GM12878 (cell line): ENCODE data around the gene STK11. TPM values are rescaled to one million over a fixed set of nuclear protein-coding genes. Genes with fewer than 3 reads are reported as not detected.

Experiments
- ATAC-seq: fragments of 200-7000 bp; cut with Tn5 transposase; 3 replicates; pipeline ENCODE4 v1.9.1; 2020; ENCODE audit warnings: mild to moderate bottlenecking, moderate library complexity
- BruUV-seq: library from RNA; stranded (reverse); fragments of 400-500 nt; replicated peaks from 2 replicates; lab custom pipeline; 2021; lab: Mats Ljungman, UMichigan
- CTCF ChIA-PET: fragments of 300-600 bp; sonication (Branson Sonifier 250); formaldehyde crosslinking; extraction: SDS; loops from one replicate; lab custom pipeline; 2021; ENCODE audit warnings: inconsistent platforms; lab: Yijun Ruan, JAX
- POLR2A ChIA-PET: fragments of 350-600 bp; formaldehyde crosslinking; extraction: SDS; loops from one replicate; lab custom pipeline; 2021; ENCODE audit warnings: inconsistent platforms; lab: Charles Lee
- RAD21 ChIA-PET: fragments of 300-600 bp; sonication (Branson Sonifier 250); formaldehyde crosslinking; loops from one replicate; lab custom pipeline; 2023; ENCODE audit warnings: antibody characterized with exemption; ENCODE audit not compliant: unreplicated experiment; lab: Charles Lee
- SMC1A ChIA-PET: fragments of 300-600 bp; sonication (Branson Sonifier 250); formaldehyde crosslinking; loops from one replicate; lab custom pipeline; 2023; ENCODE audit not compliant: unreplicated experiment, uncharacterized antibody; lab: Charles Lee
- DNase-seq: peaks from one replicate; pipeline ENCODE4 v3.0.0-alpha.2; 2011; ENCODE audit warnings: low read depth, low spot score
- FAIRE-seq: peaks from 3 replicates; lab custom pipeline; 2011; peaks lifted over from hg19 to GRCh38; lab: Jason Lieb, UNC
- H2AFZ ChIP-seq: 2 replicates; pipeline ENCODE4 v1.6.0; 2011; ENCODE audit warnings: low read depth, low read length, control low read depth; ENCODE audit not compliant: control insufficient read depth
- H3K27ac ChIP-seq: 2 replicates; pipeline ENCODE4 v1.5.1; 2011; ENCODE audit warnings: control low read depth; ENCODE audit not compliant: control insufficient read depth, insufficient read depth
- H3K27me3 ChIP-seq, 2 experiments: replicated peaks in 1 of 2; 2 replicates each; pipeline versions ENCODE4 v1.6.0 to v1.6.1; 2011; ENCODE audit warnings: low read length in 1 of 2; ENCODE audit not compliant: control insufficient read depth in 2 of 2, insufficient read depth in 2 of 2
- H3K36me3 ChIP-seq, 2 experiments: 2 replicates each; pipeline ENCODE4 v1.5.1; 2011; ENCODE audit warnings: low read length in 1 of 2; ENCODE audit not compliant: control insufficient read depth in 2 of 2, insufficient read depth in 2 of 2
- H3K4me1 ChIP-seq: 2 replicates; pipeline ENCODE4 v1.6.1; 2011; ENCODE audit warnings: mild to moderate bottlenecking, low read length, moderate library complexity, mixed read lengths; ENCODE audit not compliant: control insufficient read depth, insufficient read depth
- H3K4me2 ChIP-seq: 2 replicates; pipeline ENCODE4 v1.6.0; 2011; ENCODE audit warnings: control low read depth; ENCODE audit not compliant: control insufficient read depth, insufficient read depth
- H3K4me3 ChIP-seq: fragments of 200-600 bp; sonication (generic); 2 replicates; pipeline ENCODE4 v1.5.1; 2016
- H3K79me2 ChIP-seq: 2 replicates; pipeline ENCODE4 v1.6.0; 2011; ENCODE audit warnings: low read length; ENCODE audit not compliant: control insufficient read depth, insufficient read depth
- H3K9ac ChIP-seq: 2 replicates; pipeline ENCODE4 v1.8.0; 2011; ENCODE audit warnings: low read length, control low read depth, mixed read lengths; ENCODE audit not compliant: control insufficient read depth, insufficient read depth
- H3K9me3 ChIP-seq: replicated peaks from 3 replicates; pipeline ENCODE4 v1.5.1; 2011; ENCODE audit warnings: mild to moderate bottlenecking, low read length; ENCODE audit not compliant: control insufficient read depth, insufficient read depth
- H4K20me1 ChIP-seq: 2 replicates; pipeline ENCODE4 v1.6.0; 2011; ENCODE audit not compliant: control insufficient read depth, insufficient read depth
- BACH1 ChIP-seq: fragments of 450-650 bp; IDR thresholded peaks from 2 replicates; pipeline ENCODE4 v1.6.1; 2017; ENCODE audit warnings: mild to moderate bottlenecking, borderline replicate concordance
- BHLHE40 ChIP-seq, 2 experiments: fragments of 450-650 bp in 1 of 2; IDR thresholded peaks; 2 replicates each; pipeline ENCODE4 v1.6.1; 2011 to 2017; ENCODE audit warnings: low read depth in 2 of 2, borderline replicate concordance in 1 of 2, improper control_type of control experiment in 1 of 2, low read length in 1 of 2, mild to moderate bottlenecking in 1 of 2
- EED ChIP-seq: sonication (generic); IDR thresholded peaks from 2 replicates; pipeline ENCODE4 v1.6.1; 2016; ENCODE audit warnings: antibody characterized with exemption, low read depth
- EGR1 ChIP-seq, 2 experiments: IDR thresholded peaks; 1 replicate in 1 of 2; 2 replicates in 1 of 2; pipeline ENCODE4 v1.6.1; 2011 to 2012; ENCODE audit warnings: low read depth in 2 of 2, low read length in 2 of 2, borderline replicate concordance in 1 of 2, mild to moderate bottlenecking in 1 of 2, moderate library complexity in 1 of 2
- ETV6 ChIP-seq, 2 experiments: fragments of 450-650 bp in 1 of 2; IDR thresholded peaks in 1 of 2; conservative IDR thresholded peaks in 1 of 2; 2 replicates each; pipeline ENCODE4 v1.6.1; 2014; ENCODE audit warnings: antibody characterized with exemption in 1 of 2, borderline replicate concordance in 1 of 2, low read depth in 1 of 2, mild to moderate bottlenecking in 1 of 2, moderate library complexity in 1 of 2
- HCFC1 ChIP-seq: fragments of 150-350 bp; IDR thresholded peaks from 2 replicates; pipeline ENCODE4 v1.6.1; 2014; ENCODE audit warnings: low read length
- HDGF ChIP-seq: fragments of 450-650 bp; IDR thresholded peaks from 2 replicates; pipeline ENCODE4 v1.6.1; 2016; ENCODE audit warnings: antibody characterized with exemption
- MTA3 ChIP-seq: IDR thresholded peaks from 2 replicates; pipeline ENCODE4 v1.6.1; 2012; ENCODE audit warnings: low read length, inconsistent platforms, borderline replicate concordance
- POLR2A ChIP-seq: IDR thresholded peaks from 2 replicates; pipeline ENCODE4 v1.6.1; 2011; ENCODE audit warnings: low read depth, mild to moderate bottlenecking, low read length
- RB1 ChIP-seq: fragments of 450-650 bp; formaldehyde crosslinking; IDR thresholded peaks from 2 replicates; pipeline ENCODE4 v1.6.1; 2017; ENCODE audit warnings: mild to moderate bottlenecking, borderline replicate concordance
- RBBP5 ChIP-seq: fragments of 200-600 bp; sonication (generic); conservative IDR thresholded peaks from 2 replicates; pipeline ENCODE4 v1.6.1; 2016
- RCOR1 ChIP-seq: conservative IDR thresholded peaks from 2 replicates; pipeline ENCODE4 v1.6.1; 2012; ENCODE audit warnings: low read depth, low read length, improper control_type of control experiment
- RELA ChIP-seq: fragments of 450-650 bp; IDR thresholded peaks from 2 replicates; pipeline ENCODE4 v1.8.0; 2014; ENCODE audit warnings: borderline replicate concordance; ENCODE audit not compliant: partially characterized antibody
- SMARCA5 ChIP-seq: fragments of 450-650 bp; IDR thresholded peaks from 2 replicates; pipeline ENCODE4 v1.6.1; 2017; ENCODE audit warnings: mild to moderate bottlenecking
- SPI1 ChIP-seq: IDR thresholded peaks from 2 replicates; pipeline ENCODE4 v1.6.1; 2011; ENCODE audit warnings: low read depth, mild to moderate bottlenecking, low read length, moderate library complexity, borderline replicate concordance; ENCODE audit not compliant: insufficient read depth
- SREBF1 ChIP-seq: IDR thresholded peaks from 2 replicates; pipeline ENCODE4 v1.6.1; 2012; ENCODE audit warnings: mild to moderate bottlenecking, low read length
- TCF12 ChIP-seq: IDR thresholded peaks from 2 replicates; pipeline ENCODE4 v1.6.1; 2011; ENCODE audit warnings: low read depth, mild to moderate bottlenecking, low read length
- TCF7 ChIP-seq: IDR thresholded peaks from 2 replicates; pipeline ENCODE4 v1.6.1; 2014; ENCODE audit warnings: antibody characterized with exemption, borderline replicate concordance
- ZSCAN29 ChIP-seq: fragments of 450-650 bp; IDR thresholded peaks from 2 replicates; pipeline ENCODE4 v1.6.1; 2017; ENCODE audit warnings: mild to moderate bottlenecking, moderate library complexity
- WGBS: methylation state at CpG from one replicate; pipeline ENCODE4 v1.1.6; 2016; ENCODE audit warnings: low lambda C conversion rate; ENCODE audit not compliant: insufficient replicate concordance, insufficient coverage; ENCODE audit errors: missing lambda C conversion rate; 5-methylcytosine and 5-hydroxymethylcytosine counted together
- in situ Hi-C: fragments of 300-500 bp; cut with MboI; formaldehyde crosslinking; loops from 9 replicates; pipeline ENCODE4 v1.14.3; 2018; ENCODE audit warnings: mixed read lengths
- intact Hi-C: fragments of 100-400 bp; cut with micrococcal nuclease; formaldehyde crosslinking; loops from one replicate; pipeline ENCODE4 v1.14.2; 2022; ENCODE audit not compliant: unreplicated experiment
- polyA plus RNA-seq, 11 experiments: library from polyadenylated mRNA; depleted of rRNA in 4 of 11; unstranded in 6 of 11; stranded (reverse) in 5 of 11; fragments of >200 nt; fragmentation: Nextera tagmentation in 4 of 11; fragmentation: Illumina TruSeq in 1 of 11; extraction: Ambion mirVana in 4 of 11; extraction: Trizol in 1 of 11; gene quantifications; 1 replicate in 1 of 11; 2 replicates in 10 of 11; pipeline versions ENCODE4 v1.2.1 to v1.2.3, GENCODE V29; 2011 to 2016; ENCODE audit warnings: inconsistent platforms in 2 of 11, missing spikeins in 2 of 11, low read depth in 1 of 11
- total RNA-seq, 4 experiments: library from RNA; depleted of rRNA in 3 of 4; stranded (reverse); fragments of >200 nt in 3 of 4; fragmentation: Illumina TruSeq in 1 of 4; extraction: Trizol in 1 of 4; gene quantifications; 2 replicates each; pipeline versions ENCODE4 v1.2.1 to v1.2.3, GENCODE V29; 2013 to 2021
- TF ChIP-seq, protein P1 (sequence below): fragments of 450-650 bp; IDR thresholded peaks from 2 replicates; pipeline ENCODE4 v1.6.1; 2018; ENCODE audit warnings: mild to moderate bottlenecking, low read depth, moderate library complexity; ENCODE audit not compliant: partially characterized antibody
- TF ChIP-seq, protein P2 (sequence below): fragments of 450-650 bp; IDR thresholded peaks from 2 replicates; pipeline ENCODE4 v1.6.1; 2016; ENCODE audit warnings: mild to moderate bottlenecking

Gene STK11
- total and polyA plus RNA-seq, 10 of the 15 experiments (the other 5 are each of a cell fraction or from before 2014, with no cell fraction given) = 0.33 to 71.0 (median 23.8) TPM

DNA sequence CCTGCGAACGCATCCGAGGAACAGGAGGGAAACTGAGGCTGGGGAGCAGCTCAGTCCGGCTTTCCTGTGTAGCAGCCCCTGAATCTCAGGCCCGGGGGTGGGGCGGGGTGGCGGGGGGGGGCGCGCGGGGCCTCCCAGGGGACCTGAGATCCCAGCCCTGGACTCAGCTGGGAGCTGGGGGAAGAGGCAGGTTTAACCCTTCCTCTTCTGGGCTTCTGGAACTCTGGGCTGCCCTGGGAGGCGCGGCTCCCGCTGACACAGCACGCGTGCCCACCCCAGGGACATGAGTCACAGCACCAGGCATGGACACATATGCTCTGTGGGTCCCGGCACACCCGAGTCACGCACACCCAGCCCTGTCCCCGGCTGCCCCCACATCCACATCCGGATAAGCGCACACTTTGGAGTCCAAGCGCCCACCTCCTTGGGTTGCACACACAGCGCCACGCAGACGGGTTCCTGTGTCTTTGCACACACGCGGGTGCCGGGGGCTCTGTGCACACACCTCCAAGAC, 60.1 kb downstream of the STK11 start:
- no peak for FAIRE-seq
- H3K4me1 ChIP-seq = peaks cover 52% of the 10 kb centered on the region
- intact Hi-C loops = loop anchor here (1.0 kb wide), 2 partner anchors 16 to 21 kb away; no protein-coding TSS in a partner anchor
- H2AFZ ChIP-seq = no peak overlapping the region; the same call in 1 of the 2 replicates
- peaks cover 32% of the 10 kb centered on the region for H3K79me2 ChIP-seq
- H3K4me2 ChIP-seq = peak overlapping the region; percentile 92
- ChIA-PET CTCF (interaction anchor here (1.1 to 7.2 kb wide), 5 partner anchors 12 to 98 kb away, joined by 4 to 363 read pairs (median 9); partner anchors contain the start of gene ATP5F1D), RAD21 (interaction anchor here (1.2 to 5.1 kb wide), 6 partner anchors 10 to 199 kb away, joined by 3 to 336 read pairs (median 12); partner anchors contain the start of genes ARHGAP45, ATP5F1D and FAM174C), POLR2A (interaction anchor here (1.0 to 8.7 kb wide), 4 partner anchors 13 to 22 kb away, joined by 3 to 184 read pairs (median 15); partner anchors contain the start of gene ATP5F1D), SMC1A (interaction anchor here (1.5 to 7.3 kb wide), 2 partner anchors 12 to 22 kb away, joined by 14 to 172 read pairs; partner anchors contain the start of gene ATP5F1D)
- H4K20me1 ChIP-seq = no peaks in the 10 kb centered on the region; the same call in 1 of the 2 replicates
- peak overlapping the region; percentile 15; the same call in 1 of the 2 replicates for H3K9ac ChIP-seq
- peaks cover 0 to 2% of the 10 kb centered on the region in 2 experiments; a peak in 1 of 4 replicates for H3K36me3 ChIP-seq
- peak overlapping the region; percentile 38 for H3K27ac ChIP-seq
- 5% methylated on average over 20 of the region's 28 CpGs for WGBS
- no peak for DNase-seq
- peak; percentile 0; the same call in 2 of the 3 replicates for ATAC-seq
- no peaks in the 10 kb centered on the region for H3K9me3 ChIP-seq
- H3K27me3 ChIP-seq = no peaks in the 10 kb centered on the region
- in situ Hi-C loops = loop anchor here (10.0 kb wide), 1 partner anchor 819 kb away; no protein-coding TSS in a partner anchor
- no TSS peak for BruUV-seq
- H3K4me3 ChIP-seq = peak overlapping the region; percentile 53; the same call in 1 of the 2 replicates
- no peak for TF ChIP-seq SREBF1
- no peak for TF ChIP-seq RCOR1
- TF ChIP-seq, protein P1, sequence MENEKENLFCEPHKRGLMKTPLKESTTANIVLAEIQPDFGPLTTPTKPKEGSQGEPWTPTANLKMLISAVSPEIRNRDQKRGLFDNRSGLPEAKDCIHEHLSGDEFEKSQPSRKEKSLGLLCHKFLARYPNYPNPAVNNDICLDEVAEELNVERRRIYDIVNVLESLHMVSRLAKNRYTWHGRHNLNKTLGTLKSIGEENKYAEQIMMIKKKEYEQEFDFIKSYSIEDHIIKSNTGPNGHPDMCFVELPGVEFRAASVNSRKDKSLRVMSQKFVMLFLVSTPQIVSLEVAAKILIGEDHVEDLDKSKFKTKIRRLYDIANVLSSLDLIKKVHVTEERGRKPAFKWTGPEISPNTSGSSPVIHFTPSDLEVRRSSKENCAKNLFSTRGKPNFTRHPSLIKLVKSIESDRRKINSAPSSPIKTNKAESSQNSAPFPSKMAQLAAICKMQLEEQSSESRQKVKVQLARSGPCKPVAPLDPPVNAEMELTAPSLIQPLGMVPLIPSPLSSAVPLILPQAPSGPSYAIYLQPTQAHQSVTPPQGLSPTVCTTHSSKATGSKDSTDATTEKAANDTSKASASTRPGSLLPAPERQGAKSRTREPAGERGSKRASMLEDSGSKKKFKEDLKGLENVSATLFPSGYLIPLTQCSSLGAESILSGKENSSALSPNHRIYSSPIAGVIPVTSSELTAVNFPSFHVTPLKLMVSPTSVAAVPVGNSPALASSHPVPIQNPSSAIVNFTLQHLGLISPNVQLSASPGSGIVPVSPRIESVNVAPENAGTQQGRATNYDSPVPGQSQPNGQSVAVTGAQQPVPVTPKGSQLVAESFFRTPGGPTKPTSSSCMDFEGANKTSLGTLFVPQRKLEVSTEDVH = no peak
- TF ChIP-seq TCF12 = no peak
- no peak for TF ChIP-seq TCF7
- no peak for TF ChIP-seq HCFC1
- no peak for TF ChIP-seq SPI1
- TF ChIP-seq ZSCAN29 = no peak
- no peak for TF ChIP-seq SMARCA5
- TF ChIP-seq MTA3 = no peak
- TF ChIP-seq BACH1 = peak; percentile 68; the same call in 1 of the 2 replicates
- TF ChIP-seq ETV6 (conservative IDR thresholded peaks at IDR 0.05 in 1 of 2, IDR thresholded peaks at IDR 0.05 in 1 of 2; ENCODE audit: borderline replicate concordance in 1 of 2, low read depth in 1 of 2) = no peak
- no peak for TF ChIP-seq EGR1 (IDR thresholded peaks at IDR 0.05; ENCODE audit: borderline replicate concordance in 1 of 2, low read depth in 2 of 2, low read length in 2 of 2)
- TF ChIP-seq, protein P2, sequence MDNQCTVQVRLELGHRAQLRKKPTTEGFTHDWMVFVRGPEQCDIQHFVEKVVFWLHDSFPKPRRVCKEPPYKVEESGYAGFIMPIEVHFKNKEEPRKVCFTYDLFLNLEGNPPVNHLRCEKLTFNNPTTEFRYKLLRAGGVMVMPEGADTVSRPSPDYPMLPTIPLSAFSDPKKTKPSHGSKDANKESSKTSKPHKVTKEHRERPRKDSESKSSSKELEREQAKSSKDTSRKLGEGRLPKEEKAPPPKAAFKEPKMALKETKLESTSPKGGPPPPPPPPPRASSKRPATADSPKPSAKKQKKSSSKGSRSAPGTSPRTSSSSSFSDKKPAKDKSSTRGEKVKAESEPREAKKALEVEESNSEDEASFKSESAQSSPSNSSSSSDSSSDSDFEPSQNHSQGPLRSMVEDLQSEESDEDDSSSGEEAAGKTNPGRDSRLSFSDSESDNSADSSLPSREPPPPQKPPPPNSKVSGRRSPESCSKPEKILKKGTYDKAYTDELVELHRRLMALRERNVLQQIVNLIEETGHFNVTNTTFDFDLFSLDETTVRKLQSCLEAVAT = no peak
- TF ChIP-seq RELA = no peak
- TF ChIP-seq RB1 = no peak
- no peak for TF ChIP-seq EED
- TF ChIP-seq BHLHE40 (IDR thresholded peaks at IDR 0.05; ENCODE audit: borderline replicate concordance in 1 of 2, low read depth in 2 of 2, low read length in 1 of 2) = peak; percentile 13 to 61; a peak in 3 of 4 replicates
- no peak; the same call in 1 of the 2 replicates for TF ChIP-seq POLR2A
- 0 out of 2 replicates have a peak, but pooled peaks have one; percentile 38 for TF ChIP-seq HDGF
- no peak for TF ChIP-seq RBBP5
